ENCODE measurements around the gene ING4.
A peak's percentile ranks its signal among the peaks of the same experiment; 100 is the strongest.

Gene ING4

DNA sequence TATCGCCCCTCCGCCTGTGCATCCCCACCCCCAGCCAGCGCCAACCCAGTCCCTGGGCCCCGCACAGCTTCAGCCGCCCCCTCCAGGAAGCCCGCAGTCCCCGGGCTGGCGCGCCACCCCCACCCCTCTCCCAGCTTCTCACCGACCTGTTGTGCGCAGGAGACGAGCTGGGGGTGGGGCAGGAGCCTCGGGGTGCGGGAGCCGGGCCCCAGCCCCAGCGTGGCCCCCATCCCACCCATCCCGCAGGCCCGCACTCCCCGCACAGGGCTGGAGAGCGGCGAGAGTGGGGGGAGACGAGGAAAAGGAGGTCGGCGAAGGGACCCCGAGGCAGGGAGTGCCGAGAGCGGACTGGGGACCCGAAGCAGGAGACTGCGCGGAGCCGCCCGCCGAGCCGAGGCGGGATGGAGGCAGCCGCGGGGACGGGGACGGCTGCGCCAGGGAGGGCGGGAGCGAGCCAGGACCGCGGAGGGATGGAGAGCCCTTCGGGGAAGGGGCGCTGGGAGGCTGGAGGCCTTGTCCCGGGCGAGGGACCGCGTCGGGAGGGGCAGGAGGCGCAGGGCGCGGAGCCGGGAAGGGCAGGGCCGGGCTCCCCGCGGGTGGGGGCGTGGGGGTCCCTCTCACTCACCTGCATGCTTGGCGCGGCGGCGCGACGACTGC, 37.2 kb upstream of the ING4 start:
- 0% methylated on average over 42 of the region's 65 CpGs for WGBS (ENCODE audit: insufficient coverage)
- Histone ChIP-seq H3K27me3 (replicated peaks in 2 of 5; ENCODE audit: control insufficient read depth in 4 of 5, insufficient read depth in 5 of 5, low read length in 4 of 5) (peaks cover 2 to 77% (median 34%) of the 10 kb centered on the region in 5 experiments), H3K27ac (ENCODE audit: insufficient read depth in 1 of 2, low read depth in 1 of 2, low read length in 2 of 2, poor library complexity in 1 of 2, severe bottlenecking in 2 of 2) (no peak overlapping the region), H3K36me3 (ENCODE audit: control insufficient read depth in 4 of 4, insufficient read depth in 4 of 4, low read length in 3 of 4) (no peaks in the 10 kb centered on the region), H3K4me1 (ENCODE audit: control extremely low read depth in 1 of 4, control insufficient read depth in 4 of 4, insufficient read depth in 4 of 4, low read length in 3 of 4) (peaks cover 0 to 20% (median 12%) of the 10 kb centered on the region in 4 experiments), H3K9me3 (ENCODE audit: control extremely low read depth in 1 of 5, control insufficient read depth in 4 of 5, insufficient read depth in 2 of 5, low read depth in 1 of 5, low read length in 4 of 5) (peaks cover 0 to 3% (median 0%) of the 10 kb centered on the region in 5 experiments), H3K4me3 (ENCODE audit: control insufficient read depth in 1 of 7, extremely low read depth in 1 of 7, insufficient read depth in 4 of 7, low read depth in 2 of 7, low read length in 6 of 7) (peak overlapping the region in 5 of 7 experiments; percentile 32 to 68 (median 55))
- ChIA-PET POLR2A (interaction anchor here (0.8 kb wide), 1 partner anchor 24 kb away, joined by 3 read pairs; the partner anchor contains the start of gene COPS7A), CTCF (interaction anchor here (1.5 kb wide), 1 partner anchor 9 kb away, joined by 4 read pairs; no protein-coding TSS in a partner anchor)
- DNase-seq: no peak

- peaks cover 0 to 20% (median 12%) of the 10 kb centered on the region in 4 experiments for H3K4me1 ChIP-seq (ENCODE audit: control extremely low read depth in 1 of 4, control insufficient read depth in 4 of 4, insufficient read depth in 4 of 4, low read length in 3 of 4)
- ChIA-PET CTCF (interaction anchor here (1.3 to 1.6 kb wide), 4 partner anchors 8 to 84 kb away, joined by 4 to 6 read pairs (median 4); no protein-coding TSS in a partner anchor), POLR2A (interaction anchor here (0.8 kb wide), 1 partner anchor 24 kb away, joined by 3 read pairs; the partner anchor contains the start of gene COPS7A)
- H3K9me3 ChIP-seq (ENCODE audit: control extremely low read depth in 1 of 5, control insufficient read depth in 4 of 5, insufficient read depth in 2 of 5, low read depth in 1 of 5, low read length in 4 of 5): peaks cover 0 to 3% (median 0%) of the 10 kb centered on the region in 5 experiments
- WGBS (ENCODE audit: insufficient coverage): 39% methylated on average over 12 of the region's 16 CpGs
- DNase-seq: no peak
- H3K36me3 ChIP-seq (ENCODE audit: control insufficient read depth in 4 of 4, insufficient read depth in 4 of 4, low read length in 3 of 4): no peaks in the 10 kb centered on the region
- H3K27me3 ChIP-seq (replicated peaks in 2 of 5; ENCODE audit: control insufficient read depth in 4 of 5, insufficient read depth in 5 of 5, low read length in 4 of 5): peaks cover 2 to 71% (median 34%) of the 10 kb centered on the region in 5 experiments
- peak overlapping the region in 1 of 7 experiments; percentile 55 for H3K4me3 ChIP-seq (ENCODE audit: control insufficient read depth in 1 of 7, extremely low read depth in 1 of 7, insufficient read depth in 4 of 7, low read depth in 2 of 7, low read length in 6 of 7)
- no peak overlapping the region for H3K27ac ChIP-seq (ENCODE audit: insufficient read depth in 1 of 2, low read depth in 1 of 2, low read length in 2 of 2, poor library complexity in 1 of 2, severe bottlenecking in 2 of 2)
These were observed 36.5 kb upstream of the ING4 start for GRCh38 chr12:6699259-6699988.

DNA sequence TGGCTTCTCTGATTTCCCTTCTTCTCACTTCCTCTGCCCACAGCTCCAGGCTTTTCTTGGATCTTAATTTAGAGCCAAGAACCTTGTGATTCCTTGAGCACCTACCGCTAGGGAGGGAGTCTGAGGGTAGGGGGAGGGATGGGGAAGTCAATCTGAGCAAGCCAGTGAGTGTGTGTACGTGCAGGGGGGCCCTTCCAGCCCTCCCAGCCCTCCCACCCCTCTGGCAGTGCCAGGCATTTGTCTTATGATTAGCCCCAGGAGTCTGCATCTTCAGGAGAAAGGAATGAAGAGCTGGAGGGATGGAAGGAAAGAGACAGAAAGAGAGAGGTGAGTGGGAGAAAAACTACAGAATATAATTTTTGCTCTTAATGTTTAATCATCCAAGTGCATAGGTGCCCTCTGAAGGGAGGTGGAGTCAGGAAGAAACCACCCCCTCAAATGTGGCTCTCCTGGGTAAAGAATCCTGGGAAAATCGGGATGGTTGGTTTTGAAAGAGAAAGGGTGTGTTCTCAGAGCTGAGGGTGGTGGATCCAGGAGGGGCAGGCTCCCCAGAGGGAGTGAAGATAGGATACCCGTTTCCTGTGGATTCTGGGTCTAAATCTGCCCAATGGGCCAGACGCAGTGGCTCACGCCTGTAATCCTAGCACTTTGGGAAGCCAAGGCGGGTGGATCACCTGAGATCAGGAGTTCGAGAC, 35.6 kb upstream of the ING4 start:
- 65% methylated on average over 7 of the region's 8 CpGs for whole genome bisulfite sequencing (ENCODE audit: insufficient coverage)
- POLR2A ChIA-PET: interaction anchor here (1.0 kb wide), 1 partner anchor 9 kb away, joined by 3 read pairs; the partner anchor contains the start of gene ZNF384

GRCh38 chr12:6697584-6698351, 34.8 kb upstream of the ING4 start:
- Histone ChIP-seq H3K27me3 (replicated peaks in 2 of 5; ENCODE audit: control insufficient read depth in 4 of 5, insufficient read depth in 5 of 5, low read length in 4 of 5) (peaks cover 2 to 55% (median 27%) of the 10 kb centered on the region in 5 experiments), H3K36me3 (ENCODE audit: control insufficient read depth in 4 of 4, insufficient read depth in 4 of 4, low read length in 3 of 4) (no peaks in the 10 kb centered on the region), H3K4me3 (ENCODE audit: control insufficient read depth in 1 of 7, extremely low read depth in 1 of 7, insufficient read depth in 4 of 7, low read depth in 2 of 7, low read length in 6 of 7) (no peak overlapping the region), H3K27ac (ENCODE audit: insufficient read depth in 1 of 2, low read depth in 1 of 2, low read length in 2 of 2, poor library complexity in 1 of 2, severe bottlenecking in 2 of 2) (no peak overlapping the region), H3K9me3 (ENCODE audit: control extremely low read depth in 1 of 5, control insufficient read depth in 4 of 5, insufficient read depth in 2 of 5, low read depth in 1 of 5, low read length in 4 of 5) (peaks cover 0 to 3% (median 0%) of the 10 kb centered on the region in 5 experiments), H3K4me1 (ENCODE audit: control extremely low read depth in 1 of 4, control insufficient read depth in 4 of 4, insufficient read depth in 4 of 4, low read length in 3 of 4) (peaks cover 0 to 14% (median 8%) of the 10 kb centered on the region in 4 experiments)
- peak in 2 of 3 donors; percentile 28 to 36 for DNase-seq
- CTCF ChIA-PET: interaction anchor here (0.9 to 2.6 kb wide), 12 partner anchors 9 to 144 kb away, joined by 3 to 8 read pairs (median 3); partner anchors contain the start of gene COPS7A
- 80% methylated on average over 12 of the region's 17 CpGs for WGBS (ENCODE audit: insufficient coverage)
- POLR2A ChIA-PET: interaction anchor here (1.0 kb wide), 1 partner anchor 9 kb away, joined by 3 read pairs; the partner anchor contains the start of gene ZNF384

More for the DNA sequence above, 35.6 kb upstream of the ING4 start:
- no peak for DNase-seq
- Histone ChIP-seq H3K4me3 (ENCODE audit: control insufficient read depth in 1 of 7, extremely low read depth in 1 of 7, insufficient read depth in 4 of 7, low read depth in 2 of 7, low read length in 6 of 7) (no peak overlapping the region), H3K36me3 (ENCODE audit: control insufficient read depth in 4 of 4, insufficient read depth in 4 of 4, low read length in 3 of 4) (no peaks in the 10 kb centered on the region), H3K27ac (ENCODE audit: insufficient read depth in 1 of 2, low read depth in 1 of 2, low read length in 2 of 2, poor library complexity in 1 of 2, severe bottlenecking in 2 of 2) (no peak overlapping the region), H3K9me3 (ENCODE audit: control extremely low read depth in 1 of 5, control insufficient read depth in 4 of 5, insufficient read depth in 2 of 5, low read depth in 1 of 5, low read length in 4 of 5) (peaks cover 0 to 3% (median 0%) of the 10 kb centered on the region in 5 experiments), H3K27me3 (replicated peaks in 2 of 5; ENCODE audit: control insufficient read depth in 4 of 5, insufficient read depth in 5 of 5, low read length in 4 of 5) (peaks cover 2 to 62% (median 30%) of the 10 kb centered on the region in 5 experiments), H3K4me1 (ENCODE audit: control extremely low read depth in 1 of 4, control insufficient read depth in 4 of 4, insufficient read depth in 4 of 4, low read length in 3 of 4) (peaks cover 0 to 15% (median 10%) of the 10 kb centered on the region in 4 experiments)
- CTCF ChIA-PET: interaction anchor here (0.9 to 2.6 kb wide), 13 partner anchors 9 to 144 kb away, joined by 3 to 8 read pairs (median 3); partner anchors contain the start of gene COPS7A

DNA sequence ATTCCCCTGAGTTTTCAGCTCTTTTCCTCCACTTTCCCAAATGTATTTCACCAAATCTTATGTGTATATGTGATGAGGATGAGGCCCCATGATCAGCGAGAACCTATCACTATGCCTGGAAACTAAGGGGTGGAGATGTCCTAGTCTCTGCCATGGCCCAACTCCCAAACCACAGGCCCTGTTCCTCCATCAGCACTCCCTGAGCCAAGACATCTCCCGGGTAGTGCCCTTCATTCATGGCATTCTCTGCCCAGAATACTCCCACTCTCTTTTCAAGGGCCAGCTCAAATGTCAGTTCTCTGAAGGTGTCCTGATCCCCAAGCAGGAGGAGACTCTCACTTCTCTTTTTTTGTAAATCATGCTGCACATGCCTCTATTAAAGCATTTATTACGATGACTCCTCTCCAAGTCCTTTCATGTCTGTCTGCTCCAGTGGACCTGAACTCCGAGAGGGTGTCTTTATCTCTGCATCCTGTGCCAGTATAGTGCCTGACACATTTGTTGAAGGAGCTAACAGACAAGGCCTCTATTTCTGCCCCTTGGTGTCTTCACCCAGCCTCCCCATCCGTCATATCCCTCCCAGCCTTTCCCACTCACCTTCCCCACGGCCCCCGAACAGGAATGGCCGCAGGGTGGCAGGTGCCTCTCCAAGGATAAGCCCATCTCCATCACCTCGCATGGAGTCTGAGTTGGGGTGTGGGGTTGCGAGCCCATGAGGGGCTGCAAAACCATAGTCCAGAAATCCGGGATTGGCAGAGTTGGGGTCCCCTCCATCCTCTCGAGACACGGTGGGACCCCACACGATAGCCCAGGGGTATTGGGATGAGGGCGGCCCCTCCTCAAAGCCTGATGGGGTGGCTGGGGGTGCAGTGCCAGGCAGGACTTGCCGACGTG, 34.0 kb upstream of the ING4 start:
- no peak overlapping the region for H3K4me3 ChIP-seq (ENCODE audit: control insufficient read depth in 1 of 7, extremely low read depth in 1 of 7, insufficient read depth in 4 of 7, low read depth in 2 of 7, low read length in 6 of 7)
- no peak overlapping the region for H3K27ac ChIP-seq (ENCODE audit: insufficient read depth in 1 of 2, low read depth in 1 of 2, low read length in 2 of 2, poor library complexity in 1 of 2, severe bottlenecking in 2 of 2)
- peak in 1 of 3 donors; percentile 17 for DNase-seq
- H3K27me3 ChIP-seq (replicated peaks in 2 of 5; ENCODE audit: control insufficient read depth in 4 of 5, insufficient read depth in 5 of 5, low read length in 4 of 5): peaks cover 0 to 48% (median 25%) of the 10 kb centered on the region in 5 experiments
- H3K36me3 ChIP-seq (ENCODE audit: control insufficient read depth in 4 of 4, insufficient read depth in 4 of 4, low read length in 3 of 4): peaks cover 0 to 2% (median 0%) of the 10 kb centered on the region in 4 experiments
- H3K4me1 ChIP-seq (ENCODE audit: control extremely low read depth in 1 of 4, control insufficient read depth in 4 of 4, insufficient read depth in 4 of 4, low read length in 3 of 4): peaks cover 0 to 14% (median 8%) of the 10 kb centered on the region in 4 experiments
- 95% methylated on average over 11 of the region's 17 CpGs for WGBS (ENCODE audit: insufficient coverage)
- POLR2A ChIA-PET: no interaction called here
- peaks cover 0 to 3% (median 0%) of the 10 kb centered on the region in 5 experiments for H3K9me3 ChIP-seq (ENCODE audit: control extremely low read depth in 1 of 5, control insufficient read depth in 4 of 5, insufficient read depth in 2 of 5, low read depth in 1 of 5, low read length in 4 of 5)
- CTCF ChIA-PET: interaction anchor here (0.6 to 2.6 kb wide), 10 partner anchors 9 to 86 kb away, joined by 3 to 8 read pairs (median 3); partner anchors contain the start of gene COPS7A

All from common myeloid progenitor, CD34-positive (primary cell).